SU-DHL-6 (cell line): ENCODE data around the gene HDAC5.

Experiments
- EZH2phosphoT487 ChIP-seq: fragments of 200-600 bp; sonication (generic), shearing (Covaris generic); conservative IDR thresholded peaks from 2 replicates; pipeline ENCODE4 v1.6.1; 2018; ENCODE audit warnings: mild to moderate bottlenecking, antibody characterized with exemption, low read length, moderate library complexity, mixed read lengths
- TF ChIP-seq, protein P1 (sequence below): fragments of 200-600 bp; sonication (generic); IDR thresholded peaks from one replicate; pipeline ENCODE4 v1.5.1; 2017; ENCODE audit warnings: antibody characterized with exemption, mild to moderate bottlenecking, low read length, moderate library complexity; ENCODE audit not compliant: insufficient read depth, poor library complexity, severe bottlenecking

DNA sequence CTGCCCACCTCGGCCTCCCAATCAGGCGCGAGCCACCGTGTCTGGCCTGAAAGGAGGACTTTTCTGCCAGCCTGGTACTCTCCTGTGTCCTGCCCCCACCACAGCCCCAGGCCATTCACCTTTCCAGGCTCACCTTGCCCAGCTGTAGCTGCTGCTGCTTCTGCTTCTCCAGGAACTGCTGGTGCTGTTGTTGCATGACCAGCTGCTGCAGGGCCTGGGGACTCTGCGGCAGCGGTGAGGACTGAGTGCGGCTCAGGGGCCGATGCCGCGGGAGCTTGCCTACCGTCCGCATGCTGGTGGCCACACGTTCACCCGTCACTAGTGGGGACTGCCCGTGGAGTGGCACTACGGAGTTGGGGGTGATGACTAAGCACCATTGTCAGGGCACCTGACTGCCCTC is 35.2 kb downstream of the HDAC5 start:
- TF ChIP-seq, protein P1, sequence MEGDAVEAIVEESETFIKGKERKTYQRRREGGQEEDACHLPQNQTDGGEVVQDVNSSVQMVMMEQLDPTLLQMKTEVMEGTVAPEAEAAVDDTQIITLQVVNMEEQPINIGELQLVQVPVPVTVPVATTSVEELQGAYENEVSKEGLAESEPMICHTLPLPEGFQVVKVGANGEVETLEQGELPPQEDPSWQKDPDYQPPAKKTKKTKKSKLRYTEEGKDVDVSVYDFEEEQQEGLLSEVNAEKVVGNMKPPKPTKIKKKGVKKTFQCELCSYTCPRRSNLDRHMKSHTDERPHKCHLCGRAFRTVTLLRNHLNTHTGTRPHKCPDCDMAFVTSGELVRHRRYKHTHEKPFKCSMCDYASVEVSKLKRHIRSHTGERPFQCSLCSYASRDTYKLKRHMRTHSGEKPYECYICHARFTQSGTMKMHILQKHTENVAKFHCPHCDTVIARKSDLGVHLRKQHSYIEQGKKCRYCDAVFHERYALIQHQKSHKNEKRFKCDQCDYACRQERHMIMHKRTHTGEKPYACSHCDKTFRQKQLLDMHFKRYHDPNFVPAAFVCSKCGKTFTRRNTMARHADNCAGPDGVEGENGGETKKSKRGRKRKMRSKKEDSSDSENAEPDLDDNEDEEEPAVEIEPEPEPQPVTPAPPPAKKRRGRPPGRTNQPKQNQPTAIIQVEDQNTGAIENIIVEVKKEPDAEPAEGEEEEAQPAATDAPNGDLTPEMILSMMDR: no peak
- no peak for TF ChIP-seq EZH2phosphoT487
